ENCODE results near the gene MYO16. TPM values are rescaled to one million over a fixed set of nuclear protein-coding genes. Genes with fewer than 3 reads are reported as not detected.
A peak's percentile ranks its signal among the peaks of the same experiment; 100 is the strongest.
"Not testable (repeated sequence)": the region's sequence is repeated elsewhere in the genome, so short reads cannot be mapped to it uniquely, and the experiment has no call there.

MYO16 gene
- polyA plus RNA-seq, 1 donor, result 14.5 TPM

GRCh38 chr13:108895220-108895704 is 265.9 kb downstream of the MYO16 start:
- DNase-seq (ENCODE audit: low read depth), result peak; percentile 11

GRCh38 chr13:108897955-108898354 is 268.5 kb downstream of the MYO16 start:
- DNase-seq (ENCODE audit: low read depth), result no peak

- DNase-seq (ENCODE audit: low read depth), result no peak
These were observed 273.2 kb downstream of the MYO16 start for GRCh38 chr13:108902405-108903155.

GRCh38 chr13:108903613-108904012 is 274.2 kb downstream of the MYO16 start:
- DNase-seq (ENCODE audit: low read depth), result no peak

- DNase-seq (ENCODE audit: low read depth), result no peak
These were observed 282.4 kb downstream of the MYO16 start for GRCh38 chr13:108911807-108912206.

GRCh38 chr13:108913731-108914130 is 284.3 kb downstream of the MYO16 start:
- not testable (repeated sequence) for DNase-seq (ENCODE audit: low read depth)

GRCh38 chr13:108915095-108915633 is 285.8 kb downstream of the MYO16 start:
- peak; percentile 41 for DNase-seq (ENCODE audit: low read depth)

GRCh38 chr13:108915634-108916512 is 286.5 kb downstream of the MYO16 start:
- peak; percentile 60 for DNase-seq (ENCODE audit: low read depth)

GRCh38 chr13:108917581-108917980 is 288.2 kb downstream of the MYO16 start:
- peak; percentile 9 for DNase-seq (ENCODE audit: low read depth)

GRCh38 chr13:108919036-108919907 is 289.9 kb downstream of the MYO16 start:
- DNase-seq (ENCODE audit: low read depth), result no peak

GRCh38 chr13:108920137-108920536 is 290.7 kb downstream of the MYO16 start:
- DNase-seq (ENCODE audit: low read depth), result no peak

- DNase-seq (ENCODE audit: low read depth), result no peak
These were observed 291.8 kb downstream of the MYO16 start for GRCh38 chr13:108921238-108921637.

GRCh38 chr13:108922108-108922507 is 292.7 kb downstream of the MYO16 start:
- DNase-seq (ENCODE audit: low read depth), result no peak

- DNase-seq (ENCODE audit: low read depth), result no peak
These were observed 294.1 kb downstream of the MYO16 start for GRCh38 chr13:108923386-108924047.

- DNase-seq (ENCODE audit: low read depth), result no peak
These were observed 294.7 kb downstream of the MYO16 start for GRCh38 chr13:108924134-108924533.

GRCh38 chr13:108924541-108924940 is 295.1 kb downstream of the MYO16 start:
- DNase-seq (ENCODE audit: low read depth), result no peak

GRCh38 chr13:108925070-108925469 is 295.7 kb downstream of the MYO16 start:
- DNase-seq (ENCODE audit: low read depth), result no peak

GRCh38 chr13:108926862-108927261 is 297.5 kb downstream of the MYO16 start:
- no peak for DNase-seq (ENCODE audit: low read depth)

- DNase-seq (ENCODE audit: low read depth), result no peak
These were observed 298.2 kb downstream of the MYO16 start for GRCh38 chr13:108927615-108928014.

- no peak for DNase-seq (ENCODE audit: low read depth)
These were observed 300.3 kb downstream of the MYO16 start for GRCh38 chr13:108929532-108930206.

Data from forelimb muscle (tissue), 1 donor.